Left lung (tissue), 10 donors: ENCODE data around the gene CCDC14. TPM values are rescaled to one million over a fixed set of nuclear protein-coding genes. Genes with fewer than 3 reads are reported as not detected.

Source experiments
- ATAC-seq: fragments of 200-7000 bp; cut with Tn5 transposase; one replicate; pipeline ENCODE4 v1.9.1; 2020; ENCODE audit warnings: moderate library complexity
- DNase-seq, 4 donors: peaks; one replicate each; pipeline ENCODE4 v3.0.0-alpha.2; 2013 to 2020
- H3K27ac ChIP-seq, 2 donors: fragments of 200-600 bp; sonication (generic) in 1 of 2; one replicate each; pipeline versions ENCODE4 v1.5.0 to v1.8.0; 2020 to 2021
- H3K27me3 ChIP-seq, 2 donors: fragments of 200-600 bp; sonication (generic) in 1 of 2; one replicate each; pipeline versions ENCODE4 v1.5.0 to v1.8.0; 2020 to 2021
- H3K36me3 ChIP-seq, 2 donors: fragments of 200-600 bp; sonication (generic) in 1 of 2; one replicate each; pipeline versions ENCODE4 v1.5.0 to v1.8.0; 2020 to 2021
- H3K4me1 ChIP-seq, 2 donors: fragments of 200-600 bp; one replicate each; pipeline ENCODE4 v1.8.0; 2021
- H3K4me3 ChIP-seq, 2 donors: fragments of 200-600 bp; sonication (generic) in 1 of 2; one replicate each; pipeline versions ENCODE4 v1.5.0 to v1.8.0; 2020 to 2021; ENCODE audit warnings: mild to moderate bottlenecking in 1 of 2
- H3K9me3 ChIP-seq, 2 donors: fragments of 200-600 bp; sonication (generic) in 1 of 2; one replicate each; pipeline versions ENCODE4 v1.5.0 to v1.8.0; 2020 to 2021
- CTCF ChIP-seq, 2 donors: fragments of 200-600 bp; sonication (generic) in 1 of 2; IDR thresholded peaks; one replicate each; pipeline versions ENCODE4 v1.5.0 to v1.8.0; 2021; ENCODE audit warnings: antibody characterized with exemption in 2 of 2
- intact Hi-C, 2 donors: fragments of 100-400 bp; cut with DNase I; formaldehyde crosslinking; loops; one replicate each; pipeline versions ENCODE4 v1.11.2 to v1.14.2; 2022
- polyA plus RNA-seq, 6 donors: library from polyadenylated mRNA; unstranded; fragments of 120-200 nt; gene quantifications; one replicate each; pipeline ENCODE4 v1.2.1, GENCODE V29; 2013; ENCODE audit not compliant: insufficient read length in 6 of 6
- total RNA-seq, 2 donors: library from RNA; stranded (reverse); fragmentation: NEBNext Ultra II Directional; extraction: Animal tissue kit (Norgen Biotek cat#: 25700); gene quantifications; one replicate each; pipeline ENCODE4 v1.2.1, GENCODE V29; 2021
- donor health status: DM: no; HTN: yes; CAD: no.
- donor health status: DM: no; HTN: no; CAD: no.

The CCDC14 gene
- total and polyA plus RNA-seq, 8 donors: 40.9 to 323 (median 220) TPM

GRCh38 chr3:123930445-123930844 lies 30.6 kb downstream of the CCDC14 start:
- Histone ChIP-seq H3K27me3 (no peaks in the 10 kb centered on the region), H3K36me3 (peaks cover 0 to 60% of the 10 kb centered on the region in 2 donors), H3K4me1 (no peaks in the 10 kb centered on the region), H3K9me3 (no peaks in the 10 kb centered on the region), H3K27ac (no peak overlapping the region), H3K4me3 (no peak overlapping the region)
- TF ChIP-seq CTCF (IDR thresholded peaks at IDR 0.05): no peak
- DNase-seq (no peak), ATAC-seq (no peak)
- intact Hi-C loops: no loop called here

DNA sequence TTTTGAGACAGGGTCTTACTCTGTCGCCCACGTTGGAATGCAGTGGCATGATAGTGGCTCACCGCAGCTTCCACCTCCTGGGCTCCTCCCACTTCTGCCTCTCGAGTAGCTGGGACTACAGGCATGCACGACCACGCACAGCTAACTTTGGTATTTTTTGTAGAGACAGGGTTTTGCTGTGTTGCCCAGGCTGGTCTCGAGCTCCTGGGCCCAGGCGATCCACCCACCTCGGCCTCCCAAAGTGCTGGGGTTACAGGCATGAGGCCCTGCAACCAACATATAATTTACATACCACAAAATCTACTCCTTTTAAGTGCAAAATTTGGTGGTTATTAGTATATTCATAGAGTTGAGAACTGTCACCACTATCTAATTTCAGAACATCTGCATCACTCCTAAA lies 31.7 kb downstream of the CCDC14 start:
- TF ChIP-seq CTCF (IDR thresholded peaks at IDR 0.05): no peak
- Histone ChIP-seq H3K27ac (no peak overlapping the region), H3K4me1 (no peaks in the 10 kb centered on the region), H3K27me3 (no peaks in the 10 kb centered on the region), H3K4me3 (no peak overlapping the region), H3K9me3 (peaks cover 0 to 3% of the 10 kb centered on the region in 2 donors), H3K36me3 (peaks cover 0 to 61% of the 10 kb centered on the region in 2 donors)
- intact Hi-C loops: no loop called here
- DNase-seq: peak in 1 of 4 donors; percentile 32
- ATAC-seq: no peak

GRCh38 chr3:123926396-123926795 lies 34.6 kb downstream of the CCDC14 start:
- Histone ChIP-seq H3K36me3 (peaks cover 0 to 55% of the 10 kb centered on the region in 2 donors), H3K27me3 (no peaks in the 10 kb centered on the region), H3K4me3 (no peak overlapping the region), H3K9me3 (peaks cover 0 to 18% of the 10 kb centered on the region in 2 donors), H3K27ac (no peak overlapping the region), H3K4me1 (no peaks in the 10 kb centered on the region)
- DNase-seq (no peak), ATAC-seq (no peak)
- no peak for TF ChIP-seq CTCF (IDR thresholded peaks at IDR 0.05)
- intact Hi-C loops: no loop called here

GRCh38 chr3:123920868-123921267 lies 40.2 kb downstream of the CCDC14 start:
- Histone ChIP-seq H3K4me3 (no peak overlapping the region), H3K9me3 (peaks cover 0 to 36% of the 10 kb centered on the region in 2 donors), H3K4me1 (no peaks in the 10 kb centered on the region), H3K27me3 (no peaks in the 10 kb centered on the region), H3K36me3 (peaks cover 0 to 52% of the 10 kb centered on the region in 2 donors), H3K27ac (no peak overlapping the region)
- intact Hi-C loops: no loop called here
- DNase-seq: no peak
- no peak for ATAC-seq
- no peak for TF ChIP-seq CTCF (IDR thresholded peaks at IDR 0.05)

DNA sequence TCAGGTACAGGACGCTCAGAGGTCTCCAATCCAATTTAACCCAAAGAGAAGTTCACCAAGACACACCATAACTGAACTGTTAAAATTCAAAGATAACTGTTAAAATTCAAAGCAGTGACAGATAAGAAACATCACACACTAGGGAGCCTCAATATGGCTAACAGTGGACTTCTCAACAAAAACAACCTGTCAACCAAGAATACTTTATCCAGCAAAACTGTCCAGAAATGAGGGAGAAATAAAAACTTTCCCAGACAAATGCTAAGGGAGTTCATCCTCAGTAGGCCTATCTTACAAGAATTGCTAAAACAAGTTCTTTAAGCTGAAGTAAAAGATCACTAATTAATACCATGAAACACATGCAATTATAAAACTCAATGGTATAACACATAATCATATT lies 40.6 kb downstream of the CCDC14 start:
- no peak for ATAC-seq
- intact Hi-C loops: no loop called here
- Histone ChIP-seq H3K4me1 (no peaks in the 10 kb centered on the region), H3K4me3 (no peak overlapping the region), H3K27me3 (no peaks in the 10 kb centered on the region), H3K36me3 (peaks cover 0 to 51% of the 10 kb centered on the region in 2 donors), H3K27ac (no peak overlapping the region), H3K9me3 (peaks cover 0 to 36% of the 10 kb centered on the region in 2 donors)
- DNase-seq: no peak
- no peak for TF ChIP-seq CTCF (IDR thresholded peaks at IDR 0.05)
